ENCODE results near the gene HECTD1. TPM values are rescaled to one million over a fixed set of nuclear protein-coding genes. Genes with fewer than 3 reads are reported as not detected.

HECTD1 gene
- polyA plus RNA-seq, 2 of the 4 experiments (the other 2 are of a cell fraction): 60.7 to 149 TPM

DNA sequence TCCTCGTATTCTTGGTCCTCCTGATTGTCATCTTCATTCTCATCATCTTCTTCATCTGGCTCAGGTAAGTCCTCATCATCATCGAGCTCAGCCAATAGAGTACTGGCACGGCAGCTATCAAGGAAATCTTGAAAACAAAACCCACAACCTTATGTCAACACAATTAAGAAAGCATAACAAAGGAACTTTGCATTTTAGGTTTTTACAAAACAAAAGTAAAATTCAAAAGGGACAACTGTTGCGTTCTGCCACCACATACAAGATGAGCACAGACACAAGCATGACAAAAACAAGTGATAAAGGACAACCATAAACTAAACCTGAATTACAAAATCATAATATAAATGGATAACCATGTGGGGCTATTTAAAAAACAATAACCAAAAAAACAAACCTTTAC is 84.7 kb downstream of the HECTD1 start:
- Histone ChIP-seq H3K4me1 (no peaks in the 10 kb centered on the region), H3K4me2 (no peak overlapping the region), H3K9me3 (no peaks in the 10 kb centered on the region), H3K4me3 (no peak overlapping the region), H3K27ac (no peak overlapping the region)
- ATAC-seq (no peak), DNase-seq (ENCODE audit: low read depth in 1 of 2, low spot score in 1 of 2) (no peak), FAIRE-seq (no peak)
- 92% methylated on average over 4 of the region's 4 CpGs for whole genome bisulfite sequencing (ENCODE audit: missing lambda C conversion rate)
- CTCF ChIA-PET: no interaction called here
- TF ChIP-seq MAFK (IDR thresholded peaks at IDR 0.05; ENCODE audit: partially characterized antibody) (no peak), PHF8 (IDR thresholded peaks at IDR 0.05; ENCODE audit: borderline replicate concordance, low read depth) (no peak), ZNF302 (CRISPR knock-in tag; IDR thresholded peaks at IDR 0.05) (no peak), TFCP2L1 (CRISPR knock-in tag; IDR thresholded peaks at IDR 0.05) (no peak), ATOH8 (CRISPR knock-in tag; IDR thresholded peaks at IDR 0.05; ENCODE audit: low read depth) (no peak), RCOR1 (IDR thresholded peaks at IDR 0.05; ENCODE audit: low read depth, low read length) (no peak), EHF (CRISPR knock-in tag; IDR thresholded peaks at IDR 0.05) (no peak), CHD2 (IDR thresholded peaks at IDR 0.05; ENCODE audit: low read length, partially characterized antibody) (no peak), FOSL2 (IDR thresholded peaks at IDR 0.05) (no peak), FOSL2 (CRISPR knock-in tag; IDR thresholded peaks at IDR 0.05) (no peak), USF2 (IDR thresholded peaks at IDR 0.05) (no peak), EHMT2 (IDR thresholded peaks at IDR 0.05; ENCODE audit: low read depth) (no peak), HOXA7 (CRISPR knock-in tag; IDR thresholded peaks at IDR 0.05) (no peak), TP53 (CRISPR knock-in tag; IDR thresholded peaks at IDR 0.05) (no peak), KDM5A (IDR thresholded peaks at IDR 0.05) (no peak), HOXB13 (CRISPR knock-in tag; IDR thresholded peaks at IDR 0.05; ENCODE audit: low read depth) (no peak)
- TF ChIP-seq, protein P1, sequence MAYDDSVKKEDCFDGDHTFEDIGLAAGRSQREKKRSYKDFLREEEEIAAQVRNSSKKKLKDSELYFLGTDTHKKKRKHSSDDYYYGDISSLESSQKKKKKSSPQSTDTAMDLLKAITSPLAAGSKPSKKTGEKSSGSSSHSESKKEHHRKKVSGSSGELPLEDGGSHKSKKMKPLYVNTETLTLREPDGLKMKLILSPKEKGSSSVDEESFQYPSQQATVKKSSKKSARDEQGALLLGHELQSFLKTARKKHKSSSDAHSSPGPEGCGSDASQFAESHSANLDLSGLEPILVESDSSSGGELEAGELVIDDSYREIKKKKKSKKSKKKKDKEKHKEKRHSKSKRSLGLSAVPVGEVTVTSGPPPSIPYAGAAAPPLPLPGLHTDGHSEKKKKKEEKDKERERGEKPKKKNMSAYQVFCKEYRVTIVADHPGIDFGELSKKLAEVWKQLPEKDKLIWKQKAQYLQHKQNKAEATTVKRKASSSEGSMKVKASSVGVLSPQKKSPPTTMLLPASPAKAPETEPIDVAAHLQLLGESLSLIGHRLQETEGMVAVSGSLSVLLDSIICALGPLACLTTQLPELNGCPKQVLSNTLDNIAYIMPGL (CRISPR knock-in tag; IDR thresholded peaks at IDR 0.05; ENCODE audit: borderline replicate concordance): no peak
- TF ChIP-seq, protein P2, sequence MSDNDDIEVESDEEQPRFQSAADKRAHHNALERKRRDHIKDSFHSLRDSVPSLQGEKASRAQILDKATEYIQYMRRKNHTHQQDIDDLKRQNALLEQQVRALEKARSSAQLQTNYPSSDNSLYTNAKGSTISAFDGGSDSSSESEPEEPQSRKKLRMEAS (IDR thresholded peaks at IDR 0.05): no peak
- TF ChIP-seq, protein P3, sequence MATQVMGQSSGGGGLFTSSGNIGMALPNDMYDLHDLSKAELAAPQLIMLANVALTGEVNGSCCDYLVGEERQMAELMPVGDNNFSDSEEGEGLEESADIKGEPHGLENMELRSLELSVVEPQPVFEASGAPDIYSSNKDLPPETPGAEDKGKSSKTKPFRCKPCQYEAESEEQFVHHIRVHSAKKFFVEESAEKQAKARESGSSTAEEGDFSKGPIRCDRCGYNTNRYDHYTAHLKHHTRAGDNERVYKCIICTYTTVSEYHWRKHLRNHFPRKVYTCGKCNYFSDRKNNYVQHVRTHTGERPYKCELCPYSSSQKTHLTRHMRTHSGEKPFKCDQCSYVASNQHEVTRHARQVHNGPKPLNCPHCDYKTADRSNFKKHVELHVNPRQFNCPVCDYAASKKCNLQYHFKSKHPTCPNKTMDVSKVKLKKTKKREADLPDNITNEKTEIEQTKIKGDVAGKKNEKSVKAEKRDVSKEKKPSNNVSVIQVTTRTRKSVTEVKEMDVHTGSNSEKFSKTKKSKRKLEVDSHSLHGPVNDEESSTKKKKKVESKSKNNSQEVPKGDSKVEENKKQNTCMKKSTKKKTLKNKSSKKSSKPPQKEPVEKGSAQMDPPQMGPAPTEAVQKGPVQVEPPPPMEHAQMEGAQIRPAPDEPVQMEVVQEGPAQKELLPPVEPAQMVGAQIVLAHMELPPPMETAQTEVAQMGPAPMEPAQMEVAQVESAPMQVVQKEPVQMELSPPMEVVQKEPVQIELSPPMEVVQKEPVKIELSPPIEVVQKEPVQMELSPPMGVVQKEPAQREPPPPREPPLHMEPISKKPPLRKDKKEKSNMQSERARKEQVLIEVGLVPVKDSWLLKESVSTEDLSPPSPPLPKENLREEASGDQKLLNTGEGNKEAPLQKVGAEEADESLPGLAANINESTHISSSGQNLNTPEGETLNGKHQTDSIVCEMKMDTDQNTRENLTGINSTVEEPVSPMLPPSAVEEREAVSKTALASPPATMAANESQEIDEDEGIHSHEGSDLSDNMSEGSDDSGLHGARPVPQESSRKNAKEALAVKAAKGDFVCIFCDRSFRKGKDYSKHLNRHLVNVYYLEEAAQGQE (IDR thresholded peaks at IDR 0.05): no peak
- POLR2A ChIA-PET: no interaction called here

DNA sequence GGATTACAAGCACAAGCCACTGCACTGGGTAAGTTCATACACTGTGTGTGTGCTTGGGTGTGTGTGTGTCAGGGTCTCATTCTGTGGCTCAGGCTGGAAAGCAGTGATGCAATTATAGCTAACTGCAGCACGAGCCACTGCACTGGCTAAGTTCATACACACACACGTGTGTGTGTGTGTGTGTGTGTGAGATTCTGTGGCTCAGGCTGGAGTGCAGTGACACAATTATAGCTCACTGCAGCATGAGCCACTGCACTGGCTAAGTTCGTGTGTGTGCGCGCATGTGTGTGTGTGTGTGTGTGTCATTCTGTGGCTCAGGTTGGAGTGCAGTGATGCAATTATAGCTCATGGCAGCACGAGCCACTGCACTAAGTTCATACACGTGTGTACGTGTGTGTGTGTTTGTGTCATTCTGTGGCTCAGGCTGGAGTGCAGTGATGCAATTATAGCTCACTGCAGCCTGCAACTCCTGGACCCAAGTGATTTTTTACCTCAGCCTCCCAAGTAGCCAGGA is 85.4 kb downstream of the HECTD1 start:
- no peak overlapping the region for H3K4me3 ChIP-seq
- H3K4me1 ChIP-seq: no peaks in the 10 kb centered on the region
- ATAC-seq (peak in 1 of 2 experiments; percentile 34; a peak in 1 of 6 replicates), DNase-seq (ENCODE audit: low read depth in 1 of 2, low spot score in 1 of 2) (no peak), FAIRE-seq (no peak)
- WGBS (ENCODE audit: missing lambda C conversion rate): 91% methylated on average over 8 of the region's 8 CpGs
- no peak overlapping the region for H3K4me2 ChIP-seq
- no peak for TF ChIP-seq ESRRA (IDR thresholded peaks at IDR 0.05; ENCODE audit: borderline replicate concordance, low read length)
- TF ChIP-seq, protein P1 (CRISPR knock-in tag; IDR thresholded peaks at IDR 0.05; ENCODE audit: borderline replicate concordance): no peak
- TF ChIP-seq, protein P4, sequence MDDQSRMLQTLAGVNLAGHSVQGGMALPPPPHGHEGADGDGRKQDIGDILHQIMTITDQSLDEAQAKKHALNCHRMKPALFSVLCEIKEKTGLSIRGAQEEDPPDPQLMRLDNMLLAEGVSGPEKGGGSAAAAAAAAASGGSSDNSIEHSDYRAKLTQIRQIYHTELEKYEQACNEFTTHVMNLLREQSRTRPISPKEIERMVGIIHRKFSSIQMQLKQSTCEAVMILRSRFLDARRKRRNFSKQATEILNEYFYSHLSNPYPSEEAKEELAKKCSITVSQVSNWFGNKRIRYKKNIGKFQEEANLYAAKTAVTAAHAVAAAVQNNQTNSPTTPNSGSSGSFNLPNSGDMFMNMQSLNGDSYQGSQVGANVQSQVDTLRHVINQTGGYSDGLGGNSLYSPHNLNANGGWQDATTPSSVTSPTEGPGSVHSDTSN (IDR thresholded peaks at IDR 0.05): no peak
- ChIA-PET POLR2A (interaction anchor here (2.1 kb wide), 1 partner anchor 85 kb away, joined by 7 read pairs; the partner anchor contains the start of gene HECTD1), CTCF (interaction anchor here (1.5 kb wide), 1 partner anchor 48 kb away, joined by 3 read pairs; no protein-coding TSS in a partner anchor)
- no peaks in the 10 kb centered on the region for H3K9me3 ChIP-seq
- no peak overlapping the region for H3K27ac ChIP-seq
